WERI-Rb-1 (cell line): ENCODE measurements around the gene PPP3R2.

Experiments used
- DNase-seq: peaks from one replicate; pipeline ENCODE4 v3.0.0-alpha.2; 2020
- H3K27ac ChIP-seq: fragments of 250-450 bp; sonication (Bioruptor Pico); 2 replicates; pipeline ENCODE4 v1.5.1; 2020; ENCODE audit warnings: mild to moderate bottlenecking, moderate library complexity
- H3K27me3 ChIP-seq: fragments of 250-450 bp; sonication (Bioruptor Pico); 2 replicates; pipeline ENCODE4 v1.5.1; 2021; ENCODE audit warnings: mild to moderate bottlenecking, low read depth, moderate library complexity; ENCODE audit not compliant: insufficient read depth, severe bottlenecking
- H3K36me3 ChIP-seq: fragments of 250-450 bp; sonication (Bioruptor Pico); 2 replicates; pipeline ENCODE4 v1.5.1; 2020; ENCODE audit warnings: mild to moderate bottlenecking, moderate library complexity
- H3K4me3 ChIP-seq: 2 replicates; pipeline ENCODE4 v1.5.1; 2011; ENCODE audit warnings: low read depth, mild to moderate bottlenecking, control low read depth, low read length
- H3K9me3 ChIP-seq: fragments of 250-450 bp; sonication (Bioruptor Pico); 2 replicates; pipeline ENCODE4 v1.5.1; 2021; ENCODE audit warnings: mild to moderate bottlenecking, moderate library complexity; ENCODE audit not compliant: severe bottlenecking
- TF ChIP-seq, protein P1 (sequence below): IDR thresholded peaks from 2 replicates; pipeline ENCODE4 v1.5.1; 2011; ENCODE audit warnings: low read depth, mild to moderate bottlenecking, control low read depth, inconsistent platforms, low read length

The PPP3R2 gene

DNA sequence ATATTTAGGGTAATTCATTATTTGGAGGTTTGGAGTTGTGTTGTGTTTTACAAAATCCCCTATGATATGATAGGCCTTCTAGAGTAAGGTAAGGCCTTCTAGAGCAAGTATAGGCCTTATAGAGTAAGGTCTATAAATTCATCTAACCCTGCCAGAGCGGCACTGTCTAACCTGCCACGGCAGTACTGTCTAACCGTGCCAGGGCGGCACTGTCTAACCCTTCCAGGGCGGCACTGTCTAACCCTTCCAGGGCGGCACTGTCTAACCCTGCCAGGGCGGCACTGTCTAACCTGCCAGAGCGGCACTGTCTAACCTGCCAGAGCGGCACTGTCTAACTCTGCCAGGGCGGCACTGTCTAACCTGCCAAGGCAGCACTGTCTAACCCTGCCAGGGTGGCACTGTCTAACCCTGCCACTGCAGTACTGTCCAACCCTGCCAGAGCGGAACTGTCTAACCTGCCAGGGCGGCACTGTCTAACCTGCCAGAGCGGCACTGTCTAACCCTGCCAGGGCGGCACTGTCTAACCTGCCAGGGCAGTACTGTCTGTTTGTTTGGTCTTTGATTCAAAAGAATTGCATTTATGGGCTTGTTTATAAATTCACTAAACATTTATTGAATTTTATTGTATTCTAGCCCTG, 51.6 kb downstream of the PPP3R2 start:
- H3K27ac ChIP-seq = no peak overlapping the region
- H3K27me3 ChIP-seq = no peaks in the 10 kb centered on the region
- DNase-seq = no peak
- no peaks in the 10 kb centered on the region for H3K9me3 ChIP-seq
- TF ChIP-seq, protein P1, sequence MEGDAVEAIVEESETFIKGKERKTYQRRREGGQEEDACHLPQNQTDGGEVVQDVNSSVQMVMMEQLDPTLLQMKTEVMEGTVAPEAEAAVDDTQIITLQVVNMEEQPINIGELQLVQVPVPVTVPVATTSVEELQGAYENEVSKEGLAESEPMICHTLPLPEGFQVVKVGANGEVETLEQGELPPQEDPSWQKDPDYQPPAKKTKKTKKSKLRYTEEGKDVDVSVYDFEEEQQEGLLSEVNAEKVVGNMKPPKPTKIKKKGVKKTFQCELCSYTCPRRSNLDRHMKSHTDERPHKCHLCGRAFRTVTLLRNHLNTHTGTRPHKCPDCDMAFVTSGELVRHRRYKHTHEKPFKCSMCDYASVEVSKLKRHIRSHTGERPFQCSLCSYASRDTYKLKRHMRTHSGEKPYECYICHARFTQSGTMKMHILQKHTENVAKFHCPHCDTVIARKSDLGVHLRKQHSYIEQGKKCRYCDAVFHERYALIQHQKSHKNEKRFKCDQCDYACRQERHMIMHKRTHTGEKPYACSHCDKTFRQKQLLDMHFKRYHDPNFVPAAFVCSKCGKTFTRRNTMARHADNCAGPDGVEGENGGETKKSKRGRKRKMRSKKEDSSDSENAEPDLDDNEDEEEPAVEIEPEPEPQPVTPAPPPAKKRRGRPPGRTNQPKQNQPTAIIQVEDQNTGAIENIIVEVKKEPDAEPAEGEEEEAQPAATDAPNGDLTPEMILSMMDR = no peak
- no peak overlapping the region for H3K4me3 ChIP-seq
- H3K36me3 ChIP-seq = peaks cover 79% of the 10 kb centered on the region
